NCI-H2196 treated with DMSO at 0.1 percent for 48 hours (cell line): ENCODE data around the gene PBX1.

Experiments
- DNase-seq: peaks from one replicate; lab custom pipeline; 2025; ENCODE audit not compliant: unreplicated experiment; lab: John Stamatoyannopoulos, UW

Gene PBX1

GRCh38 chr1:164855716-164856329, 296.8 kb downstream of the PBX1 start:
- DNase-seq: no peak

GRCh38 chr1:164856381-164856780, 297.4 kb downstream of the PBX1 start:
- no peak for DNase-seq

GRCh38 chr1:164857439-164857838, 298.5 kb downstream of the PBX1 start:
- DNase-seq: no peak

GRCh38 chr1:164858096-164858632, 299.2 kb downstream of the PBX1 start:
- DNase-seq: no peak

GRCh38 chr1:164861632-164862031, 302.6 kb downstream of the PBX1 start:
- no peak for DNase-seq

- no peak for DNase-seq
Measured at GRCh38 chr1:164863056-164863455, 304.1 kb downstream of the PBX1 start.

GRCh38 chr1:164864161-164864560, 305.2 kb downstream of the PBX1 start:
- DNase-seq: no peak

- DNase-seq: no peak
Measured at GRCh38 chr1:164865385-164865784, 306.4 kb downstream of the PBX1 start.

- DNase-seq: no peak
Measured at GRCh38 chr1:164867590-164867989, 308.6 kb downstream of the PBX1 start.

- DNase-seq: no peak
Measured at GRCh38 chr1:164868990-164869389, 310.0 kb downstream of the PBX1 start.

- DNase-seq: no peak
Measured at GRCh38 chr1:164875518-164875917, 316.5 kb downstream of the PBX1 start.

- no peak for DNase-seq
Measured at GRCh38 chr1:164876398-164877116, 317.6 kb downstream of the PBX1 start.

- no peak for DNase-seq
Measured at GRCh38 chr1:164880199-164880598, 321.2 kb downstream of the PBX1 start.

- DNase-seq: no peak
Measured at GRCh38 chr1:164880644-164881043, 321.7 kb downstream of the PBX1 start.

- DNase-seq: no peak
Measured at GRCh38 chr1:164885311-164885710, 326.3 kb downstream of the PBX1 start.

- no peak for DNase-seq
Measured at GRCh38 chr1:164886101-164886500, 327.1 kb downstream of the PBX1 start.

- no peak for DNase-seq
Measured at GRCh38 chr1:164891615-164892014, 332.6 kb downstream of the PBX1 start.

GRCh38 chr1:164895026-164895912, 336.3 kb downstream of the PBX1 start:
- no peak for DNase-seq

GRCh38 chr1:164901031-164901430, 342.0 kb downstream of the PBX1 start:
- no peak for DNase-seq
